T-helper 1 cell treated with Interleukin-12 subunit alpha and Interleukin-12 subunit beta and Interleukin-4 antibody, amounts not matched to agents 30 μg/mL and 1 μg/mL, for 36 hours (primary cell): ENCODE measurements around the gene NTRK1.
A peak's percentile ranks its signal among the peaks of the same experiment; 100 is the strongest.

Experiments used
- H3K27ac Mint-ChIP-seq: one replicate; pipeline ENCODE4 v1.8.0; 2021; ENCODE audit warnings: mild to moderate bottlenecking, mixed read lengths
- H3K27me3 Mint-ChIP-seq: one replicate; pipeline ENCODE4 v1.8.0; 2021; ENCODE audit warnings: low read depth, mixed read lengths
- H3K36me3 Mint-ChIP-seq: one replicate; pipeline ENCODE4 v1.8.0; 2021; ENCODE audit warnings: low read depth, mixed read lengths
- H3K4me1 Mint-ChIP-seq: one replicate; pipeline ENCODE4 v1.8.0; 2021; ENCODE audit warnings: low read depth, mixed read lengths
- H3K4me3 Mint-ChIP-seq: one replicate; pipeline ENCODE4 v1.8.0; 2021; ENCODE audit warnings: mild to moderate bottlenecking, moderate library complexity, mixed read lengths
- H3K9me3 Mint-ChIP-seq: one replicate; pipeline ENCODE4 v1.8.0; 2021; ENCODE audit warnings: mixed read lengths

The NTRK1 gene

GRCh38 chr1:156887317-156887716 is 26.7 kb downstream of the NTRK1 start:
- Mint-ChIP-seq H3K36me3 (no peaks in the 10 kb centered on the region), H3K9me3 (no peaks in the 10 kb centered on the region), H3K4me1 (peaks cover 6% of the 10 kb centered on the region), H3K27ac (no peak overlapping the region), H3K27me3 (peaks cover 45% of the 10 kb centered on the region), H3K4me3 (no peak overlapping the region)

- Mint-ChIP-seq H3K4me3 (no peak overlapping the region), H3K36me3 (no peaks in the 10 kb centered on the region), H3K27me3 (peaks cover 48% of the 10 kb centered on the region), H3K4me1 (peaks cover 6% of the 10 kb centered on the region), H3K9me3 (no peaks in the 10 kb centered on the region), H3K27ac (no peak overlapping the region)
Observed at GRCh38 chr1:156887734-156888133, 27.1 kb downstream of the NTRK1 start.

- peaks cover 58% of the 10 kb centered on the region for H3K27me3 Mint-ChIP-seq
- no peaks in the 10 kb centered on the region for H3K36me3 Mint-ChIP-seq
- H3K9me3 Mint-ChIP-seq, result no peaks in the 10 kb centered on the region
- H3K4me3 Mint-ChIP-seq, result no peak overlapping the region
- H3K4me1 Mint-ChIP-seq, result peaks cover 6% of the 10 kb centered on the region
- no peak overlapping the region for H3K27ac Mint-ChIP-seq
Observed at GRCh38 chr1:156889802-156890580, 29.3 kb downstream of the NTRK1 start.

GRCh38 chr1:156892190-156893047 is 31.8 kb downstream of the NTRK1 start:
- Mint-ChIP-seq H3K27ac (no peak overlapping the region), H3K4me1 (peaks cover 6% of the 10 kb centered on the region), H3K4me3 (peak overlapping the region; percentile 68), H3K36me3 (no peaks in the 10 kb centered on the region), H3K9me3 (no peaks in the 10 kb centered on the region), H3K27me3 (peaks cover 57% of the 10 kb centered on the region)

GRCh38 chr1:156893048-156893953 is 32.6 kb downstream of the NTRK1 start, which contains the start of gene PEAR1:
TSS of gene PEAR1 (plus strand) at chr1:156893718. CDS start at chr1:156903927, 10,209 bp downstream.
- Mint-ChIP-seq H3K27ac (no peak within 1 kb of the TSS), H3K9me3 (no peaks in the 10 kb centered on the region), H3K36me3 (no peaks in the 10 kb centered on the region), H3K27me3 (peaks cover 58% of the 10 kb centered on the region), H3K4me3 (peak within 1 kb of the TSS; percentile 68), H3K4me1 (peaks cover 10% of the 10 kb centered on the region)

GRCh38 chr1:156894001-156894400 is 33.3 kb downstream of the NTRK1 start:
- H3K4me1 Mint-ChIP-seq, result peaks cover 14% of the 10 kb centered on the region
- no peaks in the 10 kb centered on the region for H3K36me3 Mint-ChIP-seq
- H3K4me3 Mint-ChIP-seq, result no peak overlapping the region
- no peak overlapping the region for H3K27ac Mint-ChIP-seq
- H3K9me3 Mint-ChIP-seq, result no peaks in the 10 kb centered on the region
- H3K27me3 Mint-ChIP-seq, result peaks cover 60% of the 10 kb centered on the region

GRCh38 chr1:156894711-156895454 is 34.2 kb downstream of the NTRK1 start:
- H3K36me3 Mint-ChIP-seq, result no peaks in the 10 kb centered on the region
- H3K9me3 Mint-ChIP-seq, result no peaks in the 10 kb centered on the region
- H3K27ac Mint-ChIP-seq, result no peak overlapping the region
- H3K4me1 Mint-ChIP-seq, result peaks cover 14% of the 10 kb centered on the region
- peaks cover 58% of the 10 kb centered on the region for H3K27me3 Mint-ChIP-seq
- no peak overlapping the region for H3K4me3 Mint-ChIP-seq

- Mint-ChIP-seq H3K4me3 (no peak overlapping the region), H3K36me3 (no peaks in the 10 kb centered on the region), H3K4me1 (peaks cover 11% of the 10 kb centered on the region), H3K27me3 (peaks cover 53% of the 10 kb centered on the region), H3K27ac (no peak overlapping the region), H3K9me3 (no peaks in the 10 kb centered on the region)
Observed at GRCh38 chr1:156895455-156895812, 34.8 kb downstream of the NTRK1 start.

- Mint-ChIP-seq H3K27ac (no peak overlapping the region), H3K27me3 (peaks cover 49% of the 10 kb centered on the region)
Observed at GRCh38 chr1:156895927-156896326, 35.3 kb downstream of the NTRK1 start.

GRCh38 chr1:156896490-156897033 is 35.9 kb downstream of the NTRK1 start:
- Mint-ChIP-seq H3K9me3 (no peaks in the 10 kb centered on the region), H3K27ac (no peak overlapping the region), H3K27me3 (peaks cover 43% of the 10 kb centered on the region), H3K4me1 (peaks cover 11% of the 10 kb centered on the region), H3K36me3 (no peaks in the 10 kb centered on the region), H3K4me3 (no peak overlapping the region)

More at GRCh38 chr1:156895927-156896326, 35.3 kb downstream of the NTRK1 start:
- H3K36me3 Mint-ChIP-seq, result no peaks in the 10 kb centered on the region
- H3K9me3 Mint-ChIP-seq, result no peaks in the 10 kb centered on the region
- H3K4me1 Mint-ChIP-seq, result peaks cover 11% of the 10 kb centered on the region
- H3K4me3 Mint-ChIP-seq, result no peak overlapping the region

GRCh38 chr1:156897078-156897825 is 36.6 kb downstream of the NTRK1 start:
- Mint-ChIP-seq H3K9me3 (no peaks in the 10 kb centered on the region), H3K27me3 (peaks cover 36% of the 10 kb centered on the region), H3K36me3 (no peaks in the 10 kb centered on the region), H3K27ac (no peak overlapping the region), H3K4me3 (no peak overlapping the region), H3K4me1 (peaks cover 8% of the 10 kb centered on the region)

- Mint-ChIP-seq H3K4me3 (no peak overlapping the region), H3K27ac (no peak overlapping the region), H3K9me3 (no peaks in the 10 kb centered on the region), H3K27me3 (peaks cover 28% of the 10 kb centered on the region), H3K4me1 (peaks cover 8% of the 10 kb centered on the region), H3K36me3 (no peaks in the 10 kb centered on the region)
Observed at GRCh38 chr1:156898161-156898566, 37.5 kb downstream of the NTRK1 start.
